ENCODE measurements around the gene RDX. TPM values are rescaled to one million over a fixed set of nuclear protein-coding genes. Genes with fewer than 3 reads are reported as not detected.

The RDX gene
- total RNA-seq, 1 donor from 2014 or later, result 27.9 TPM

DNA sequence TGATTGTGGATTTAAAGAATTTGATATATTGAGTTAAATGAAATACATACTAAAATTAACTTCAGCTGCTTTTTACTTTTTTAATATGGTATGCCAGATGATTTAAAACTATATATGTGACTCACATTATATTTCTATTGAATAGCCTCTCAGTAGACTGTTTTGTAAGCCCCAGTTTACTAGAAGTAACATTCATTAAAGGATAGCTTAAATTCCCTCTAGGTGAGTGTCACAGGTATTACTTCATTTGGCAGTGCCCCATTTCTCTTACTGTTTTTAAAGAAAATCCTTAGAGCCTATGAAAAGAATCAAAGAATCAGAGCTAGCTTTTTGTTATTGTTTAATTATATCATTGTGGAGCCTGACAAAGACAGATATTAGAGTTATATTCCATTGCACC lies 154.6 kb downstream of the RDX start:
- ATAC-seq (ENCODE audit: low read depth) (no peak), DNase-seq (no peak)
- Mint-ChIP-seq H3K36me3 (ENCODE audit: low read depth) (no peaks in the 10 kb centered on the region), H3K4me1 (no peaks in the 10 kb centered on the region), H3K9me3 (no peaks in the 10 kb centered on the region), H3K4me3 (no peak overlapping the region), H3K27ac (no peak overlapping the region), H3K27me3 (peaks cover 1% of the 10 kb centered on the region)
- ChIA-PET CTCF (no interaction called here), POLR2A (no interaction called here)
- TF ChIP-seq, protein P1, sequence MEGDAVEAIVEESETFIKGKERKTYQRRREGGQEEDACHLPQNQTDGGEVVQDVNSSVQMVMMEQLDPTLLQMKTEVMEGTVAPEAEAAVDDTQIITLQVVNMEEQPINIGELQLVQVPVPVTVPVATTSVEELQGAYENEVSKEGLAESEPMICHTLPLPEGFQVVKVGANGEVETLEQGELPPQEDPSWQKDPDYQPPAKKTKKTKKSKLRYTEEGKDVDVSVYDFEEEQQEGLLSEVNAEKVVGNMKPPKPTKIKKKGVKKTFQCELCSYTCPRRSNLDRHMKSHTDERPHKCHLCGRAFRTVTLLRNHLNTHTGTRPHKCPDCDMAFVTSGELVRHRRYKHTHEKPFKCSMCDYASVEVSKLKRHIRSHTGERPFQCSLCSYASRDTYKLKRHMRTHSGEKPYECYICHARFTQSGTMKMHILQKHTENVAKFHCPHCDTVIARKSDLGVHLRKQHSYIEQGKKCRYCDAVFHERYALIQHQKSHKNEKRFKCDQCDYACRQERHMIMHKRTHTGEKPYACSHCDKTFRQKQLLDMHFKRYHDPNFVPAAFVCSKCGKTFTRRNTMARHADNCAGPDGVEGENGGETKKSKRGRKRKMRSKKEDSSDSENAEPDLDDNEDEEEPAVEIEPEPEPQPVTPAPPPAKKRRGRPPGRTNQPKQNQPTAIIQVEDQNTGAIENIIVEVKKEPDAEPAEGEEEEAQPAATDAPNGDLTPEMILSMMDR (IDR thresholded peaks at IDR 0.05), result no peak
- intact Hi-C loops (cut with micrococcal nuclease), result no loop called here

DNA sequence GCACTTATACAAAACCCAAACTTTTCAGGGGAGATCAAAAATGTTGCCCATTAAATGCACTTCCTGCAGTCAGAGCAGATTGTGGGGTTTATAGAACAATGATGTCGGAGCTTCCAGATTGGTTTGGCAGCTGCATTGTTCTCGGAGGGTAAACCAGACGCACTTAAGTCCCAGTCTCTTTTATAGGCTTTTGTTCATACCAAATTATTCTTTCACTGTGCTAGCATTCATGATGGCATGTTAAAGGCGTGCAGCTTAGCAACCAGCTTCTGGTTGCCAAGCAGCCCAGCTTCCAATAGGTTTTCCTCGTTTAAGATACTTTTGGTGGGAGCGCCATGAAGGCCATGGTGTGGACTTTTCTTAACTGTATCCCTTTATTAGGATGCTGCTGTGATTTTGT lies 162.3 kb downstream of the RDX start:
- intact Hi-C loops (cut with micrococcal nuclease), result no loop called here
- no peak overlapping the region for H3K27ac Mint-ChIP-seq

DNA sequence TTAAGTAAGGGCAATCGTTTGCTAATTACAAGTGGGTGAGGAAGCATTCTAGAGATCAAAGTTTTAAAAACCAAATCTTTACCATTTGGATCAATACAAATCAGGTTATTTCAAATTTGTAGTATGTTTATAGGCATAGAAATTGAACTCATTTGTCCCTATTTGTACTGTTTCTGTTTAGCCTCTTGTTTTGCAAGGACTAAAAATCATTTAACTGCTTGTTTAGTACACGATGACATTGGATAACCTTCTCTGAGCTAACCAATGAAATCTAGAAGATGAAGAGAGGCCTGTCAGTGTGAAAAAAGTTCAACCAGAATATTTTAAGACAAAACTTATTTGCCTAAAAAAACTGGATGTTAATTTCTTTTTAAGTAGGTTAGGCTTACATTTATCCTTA lies 163.3 kb downstream of the RDX start:
- intact Hi-C loops (cut with micrococcal nuclease), result no loop called here
- H3K4me1 Mint-ChIP-seq, result no peaks in the 10 kb centered on the region
- H3K27me3 Mint-ChIP-seq, result peaks cover 6% of the 10 kb centered on the region
- DNase-seq (no peak), ATAC-seq (ENCODE audit: low read depth) (no peak)
- H3K9me3 Mint-ChIP-seq, result no peaks in the 10 kb centered on the region
- ChIA-PET CTCF (no interaction called here), POLR2A (no interaction called here)
- TF ChIP-seq, protein P1 (IDR thresholded peaks at IDR 0.05), result no peak
- no peak overlapping the region for H3K4me3 Mint-ChIP-seq
- no peak overlapping the region for H3K27ac Mint-ChIP-seq
- H3K36me3 Mint-ChIP-seq (ENCODE audit: low read depth), result no peaks in the 10 kb centered on the region

More for the DNA sequence above, 162.3 kb downstream of the RDX start:
- POLR2A ChIA-PET, result no interaction called here
- no peaks in the 10 kb centered on the region for H3K36me3 Mint-ChIP-seq (ENCODE audit: low read depth)
- H3K4me3 Mint-ChIP-seq, result no peak overlapping the region
- TF ChIP-seq, protein P1 (IDR thresholded peaks at IDR 0.05), result no peak
- no peaks in the 10 kb centered on the region for H3K9me3 Mint-ChIP-seq
- CTCF ChIA-PET, result no interaction called here
- H3K27me3 Mint-ChIP-seq, result peaks cover 6% of the 10 kb centered on the region
- DNase-seq, result no peak
- ATAC-seq (ENCODE audit: low read depth), result no peak
- no peaks in the 10 kb centered on the region for H3K4me1 Mint-ChIP-seq

DNA sequence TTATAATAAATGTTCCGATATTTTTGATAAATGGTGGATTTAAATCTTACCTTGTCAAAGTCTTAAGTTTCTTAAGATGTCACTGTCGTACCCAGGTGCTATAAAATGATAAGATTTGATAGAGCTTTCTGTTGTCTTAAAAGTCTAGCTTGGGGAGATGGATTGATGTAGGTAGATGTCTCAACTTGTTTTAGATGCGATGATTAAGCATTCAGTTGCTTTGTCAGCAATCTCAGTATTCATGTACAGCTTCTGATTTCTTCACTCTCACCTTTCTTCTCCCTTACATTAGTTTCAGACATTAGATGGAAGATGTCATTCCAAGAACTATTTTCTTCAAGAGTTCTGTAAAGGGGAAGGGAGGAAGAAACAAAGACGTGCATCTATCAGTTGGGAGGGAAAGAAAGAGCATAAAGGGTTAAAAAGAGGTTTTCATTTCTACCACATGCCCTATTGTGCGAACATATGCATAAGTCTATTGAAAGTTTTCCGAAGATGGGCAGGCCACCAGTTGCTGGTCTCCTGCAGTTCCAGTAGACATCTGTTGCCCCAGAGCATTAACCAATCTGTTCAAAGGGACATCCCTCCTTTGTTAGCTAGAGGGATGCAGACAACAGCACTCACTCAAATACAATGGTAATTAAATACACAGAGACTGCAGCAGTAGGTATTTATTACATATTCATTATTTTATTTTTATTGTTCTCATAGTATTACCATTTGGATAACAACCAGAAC lies 164.9 kb downstream of the RDX start:
- Mint-ChIP-seq H3K9me3 (no peaks in the 10 kb centered on the region), H3K4me1 (no peaks in the 10 kb centered on the region), H3K4me3 (no peak overlapping the region), H3K27me3 (peaks cover 6% of the 10 kb centered on the region), H3K27ac (no peak overlapping the region), H3K36me3 (ENCODE audit: low read depth) (no peaks in the 10 kb centered on the region)
- TF ChIP-seq, protein P1 (IDR thresholded peaks at IDR 0.05), result no peak
- ATAC-seq (ENCODE audit: low read depth) (no peak), DNase-seq (no peak)
- CTCF ChIA-PET, result no interaction called here
- intact Hi-C loops (cut with micrococcal nuclease), result no loop called here
- POLR2A ChIA-PET, result no interaction called here

DNA sequence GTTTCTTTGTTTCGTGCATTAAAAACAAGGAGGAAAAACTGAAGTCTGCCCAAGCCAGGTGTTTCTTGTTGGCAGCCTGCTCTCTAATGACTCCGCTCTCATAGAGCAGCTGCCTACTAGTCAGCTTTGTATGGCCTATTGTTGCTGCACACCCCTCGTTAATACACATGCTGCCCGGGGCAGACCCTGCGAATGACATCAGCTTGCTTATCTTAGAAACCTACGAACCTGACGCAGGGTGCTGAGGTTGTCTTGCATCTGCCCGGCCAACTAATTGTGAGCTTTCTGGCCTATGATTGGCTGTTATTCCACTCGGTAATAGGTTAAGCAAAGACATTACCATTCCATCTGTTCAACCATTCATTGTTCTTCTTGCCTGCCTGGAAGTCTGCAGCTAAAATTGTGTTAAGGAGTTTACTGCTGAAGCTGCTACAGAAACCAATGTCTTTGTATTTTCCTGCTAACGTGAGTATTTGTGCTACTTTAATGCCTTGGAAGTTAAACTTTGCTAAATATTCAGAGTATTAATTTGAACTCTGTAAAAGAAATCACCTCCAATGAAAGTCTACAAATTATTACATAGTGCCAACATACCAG lies 165.7 kb downstream of the RDX start:
- no peak overlapping the region for H3K27ac Mint-ChIP-seq
- H3K4me1 Mint-ChIP-seq, result no peaks in the 10 kb centered on the region
- no peak overlapping the region for H3K4me3 Mint-ChIP-seq
- CTCF ChIA-PET, result no interaction called here
- DNase-seq, result no peak
- peaks cover 7% of the 10 kb centered on the region for H3K27me3 Mint-ChIP-seq
- intact Hi-C loops (cut with micrococcal nuclease), result no loop called here
- POLR2A ChIA-PET, result no interaction called here
- H3K36me3 Mint-ChIP-seq (ENCODE audit: low read depth), result no peaks in the 10 kb centered on the region
- TF ChIP-seq, protein P1 (IDR thresholded peaks at IDR 0.05), result no peak
- no peak for ATAC-seq (ENCODE audit: low read depth)
- no peaks in the 10 kb centered on the region for H3K9me3 Mint-ChIP-seq

All from activated B cell treated with CpG ODN at 0.5 μM for 24 hours (primary cell).